H9 (cell line): ENCODE measurements around the gene RANBP3. TPM values are rescaled to one million over a fixed set of nuclear protein-coding genes. Genes with fewer than 3 reads are reported as not detected.

ENCODE experiments used
- DNase-seq: peaks from one replicate; pipeline ENCODE4 v3.0.0-alpha.2; 2017
- H2AFZ ChIP-seq: one replicate; pipeline ENCODE4 v1.6.1; 2013; ENCODE audit warnings: mild to moderate bottlenecking, low read length, control low read depth, moderate library complexity
- H2AK5ac ChIP-seq: 2 replicates; pipeline ENCODE4 v1.6.1; 2013; ENCODE audit warnings: low read length, control low read depth, mixed read lengths; ENCODE audit not compliant: insufficient read length
- H2BK120ac ChIP-seq: one replicate; pipeline ENCODE4 v1.6.1; 2013; ENCODE audit warnings: low read depth, mild to moderate bottlenecking, low read length, control low read depth, inconsistent platforms; ENCODE audit not compliant: poor library complexity, severe bottlenecking
- H2BK12ac ChIP-seq: 2 replicates; pipeline ENCODE4 v1.6.1; 2013; ENCODE audit warnings: low read length, control low read depth, mixed read lengths, low read depth; ENCODE audit not compliant: insufficient read length
- H2BK15ac ChIP-seq: 2 replicates; pipeline ENCODE4 v1.6.1; 2013; ENCODE audit warnings: low read depth, low read length, control low read depth
- H2BK20ac ChIP-seq: one replicate; pipeline ENCODE4 v1.6.1; 2013; ENCODE audit warnings: low read depth, mild to moderate bottlenecking, low read length, control low read depth, inconsistent platforms; ENCODE audit not compliant: poor library complexity, severe bottlenecking
- H2BK5ac ChIP-seq: 2 replicates; pipeline ENCODE4 v1.6.1; 2013; ENCODE audit warnings: low read length, control low read depth, mixed read lengths; ENCODE audit not compliant: insufficient read length
- H3K14ac ChIP-seq: 2 replicates; pipeline ENCODE4 v1.6.1; 2013; ENCODE audit warnings: low read length, control low read depth; ENCODE audit not compliant: insufficient read depth
- H3K18ac ChIP-seq: 2 replicates; pipeline ENCODE4 v1.6.1; 2013; ENCODE audit warnings: low read depth, mild to moderate bottlenecking, mixed read lengths, low read length, control low read depth; ENCODE audit not compliant: insufficient read length
- H3K23ac ChIP-seq: 2 replicates; pipeline ENCODE4 v1.6.1; 2013; ENCODE audit warnings: low read length, control low read depth, mixed read lengths, low read depth; ENCODE audit not compliant: insufficient read length
- H3K23me2 ChIP-seq: 2 replicates; pipeline ENCODE4 v1.6.1; 2013; ENCODE audit warnings: low read depth, mild to moderate bottlenecking, mixed read lengths, low read length, control low read depth; ENCODE audit not compliant: insufficient read length, poor library complexity, severe bottlenecking
- H3K27ac ChIP-seq: 2 replicates; pipeline ENCODE4 v1.5.1; 2013; ENCODE audit warnings: low read length, control low read depth, mixed read lengths, low read depth; ENCODE audit not compliant: insufficient read length
- H3K27me3 ChIP-seq: 2 replicates; pipeline ENCODE4 v1.6.1; 2013; ENCODE audit warnings: low read length, control low read depth, inconsistent platforms; ENCODE audit not compliant: insufficient read depth
- H3K4ac ChIP-seq: 2 replicates; pipeline ENCODE4 v1.6.1; 2013; ENCODE audit warnings: low read depth, mild to moderate bottlenecking, control low read depth, inconsistent platforms, low read length, moderate library complexity
- H3K4me1 ChIP-seq: 2 replicates; pipeline ENCODE4 v1.6.1; 2013; ENCODE audit warnings: low read length, control low read depth, inconsistent platforms; ENCODE audit not compliant: insufficient read depth
- H3K4me2 ChIP-seq: 2 replicates; pipeline ENCODE4 v1.6.1; 2013; ENCODE audit warnings: low read length, control low read depth, mixed read lengths; ENCODE audit not compliant: insufficient read length, insufficient read depth
- H3K56ac ChIP-seq: 2 replicates; pipeline ENCODE4 v1.6.1; 2013; ENCODE audit warnings: low read depth, mild to moderate bottlenecking, mixed read lengths, low read length, control low read depth; ENCODE audit not compliant: insufficient read length
- H3K79me1 ChIP-seq: 2 replicates; pipeline ENCODE4 v1.6.1; 2013; ENCODE audit warnings: low read depth, mild to moderate bottlenecking, moderate library complexity, low read length, control low read depth, inconsistent platforms; ENCODE audit not compliant: insufficient read depth, poor library complexity, severe bottlenecking
- H3K79me2 ChIP-seq: 2 replicates; pipeline ENCODE4 v1.6.1; 2013; ENCODE audit warnings: low read length, control low read depth, inconsistent platforms; ENCODE audit not compliant: insufficient read depth
- H3K9ac ChIP-seq: 2 replicates; pipeline ENCODE4 v1.6.1; 2013; ENCODE audit warnings: low read length, control low read depth, mixed read lengths; ENCODE audit not compliant: insufficient read length; ENCODE audit errors: extremely low read depth
- H3K9me3 ChIP-seq: one replicate; pipeline ENCODE4 v1.6.1; 2013; ENCODE audit warnings: low read depth, low read length, inconsistent platforms; ENCODE audit not compliant: control insufficient read depth
- H3T11ph ChIP-seq: one replicate; pipeline ENCODE4 v1.6.1; 2013; ENCODE audit warnings: mild to moderate bottlenecking, low read length, control low read depth, inconsistent platforms
- H4K20me1 ChIP-seq: one replicate; pipeline ENCODE4 v1.6.1; 2013; ENCODE audit not compliant: control insufficient read depth, insufficient read length, insufficient read depth
- H4K5ac ChIP-seq: 2 replicates; pipeline ENCODE4 v1.6.1; 2013; ENCODE audit warnings: low read depth, mild to moderate bottlenecking, mixed read lengths, low read length, control low read depth; ENCODE audit not compliant: insufficient read length
- H4K8ac ChIP-seq: replicated peaks from 2 replicates; pipeline ENCODE4 v1.6.1; 2013; ENCODE audit warnings: low read length, control low read depth, mixed read lengths, low read depth; ENCODE audit not compliant: insufficient read length
- H4K91ac ChIP-seq: 2 replicates; pipeline ENCODE4 v1.6.1; 2013; ENCODE audit warnings: low read depth, mild to moderate bottlenecking, moderate library complexity, mixed read lengths, low read length, control low read depth; ENCODE audit not compliant: insufficient read length
- H3K27ac Mint-ChIP-seq, 3 experiments: 2 replicates in 2 of 3; 3 replicates in 1 of 3; pipeline ENCODE4 v1.8.0; 2020 to 2021; ENCODE audit warnings: mixed read lengths in 3 of 3, mild to moderate bottlenecking in 1 of 3, moderate library complexity in 1 of 3
- H3K27me3 Mint-ChIP-seq: 2 replicates; pipeline ENCODE4 v1.8.0; 2021; ENCODE audit warnings: low read depth, mild to moderate bottlenecking, moderate library complexity, mixed read lengths
- H3K36me3 Mint-ChIP-seq, 3 experiments: 2 replicates in 2 of 3; 3 replicates in 1 of 3; pipeline ENCODE4 v1.8.0; 2020 to 2021; ENCODE audit warnings: low read depth in 3 of 3, mixed read lengths in 3 of 3; ENCODE audit not compliant: insufficient read depth in 1 of 3
- H3K4me1 Mint-ChIP-seq, 2 experiments: 2 replicates each; pipeline ENCODE4 v1.8.0; 2020; ENCODE audit warnings: mixed read lengths in 2 of 2
- H3K4me3 Mint-ChIP-seq, 2 experiments: 2 replicates in 1 of 2; 3 replicates in 1 of 2; pipeline ENCODE4 v1.8.0; 2020 to 2021; ENCODE audit warnings: mild to moderate bottlenecking in 2 of 2, mixed read lengths in 2 of 2, moderate library complexity in 1 of 2
- H3K9me3 Mint-ChIP-seq, 2 experiments: 2 replicates in 1 of 2; 3 replicates in 1 of 2; pipeline ENCODE4 v1.8.0; 2020; ENCODE audit warnings: mild to moderate bottlenecking in 2 of 2, mixed read lengths in 2 of 2, moderate library complexity in 1 of 2
- CTCF ChIP-seq: fragments of 200-600 bp; sonication (generic); conservative IDR thresholded peaks from 3 replicates; pipeline ENCODE4 v1.8.0; 2021; ENCODE audit warnings: antibody characterized with exemption, mild to moderate bottlenecking
- WGBS: extraction: QIAGEN DNeasy Blood & Tissue Kit; methylation state at CpG from one replicate; pipeline ENCODE4 v1.1.7; 2013; ENCODE audit warnings: missing lambda C conversion rate, low lambda C conversion rate, mixed read lengths; ENCODE audit not compliant: insufficient read length; ENCODE audit errors: extremely low coverage; 5-methylcytosine and 5-hydroxymethylcytosine counted together
- total RNA-seq: library from RNA; stranded (reverse); gene quantifications from 2 replicates; pipeline ENCODE4 v1.2.1, GENCODE V29; 2021

RANBP3 gene
- total RNA-seq, 1 experiment from 2014 or later: 86.5 TPM

DNA sequence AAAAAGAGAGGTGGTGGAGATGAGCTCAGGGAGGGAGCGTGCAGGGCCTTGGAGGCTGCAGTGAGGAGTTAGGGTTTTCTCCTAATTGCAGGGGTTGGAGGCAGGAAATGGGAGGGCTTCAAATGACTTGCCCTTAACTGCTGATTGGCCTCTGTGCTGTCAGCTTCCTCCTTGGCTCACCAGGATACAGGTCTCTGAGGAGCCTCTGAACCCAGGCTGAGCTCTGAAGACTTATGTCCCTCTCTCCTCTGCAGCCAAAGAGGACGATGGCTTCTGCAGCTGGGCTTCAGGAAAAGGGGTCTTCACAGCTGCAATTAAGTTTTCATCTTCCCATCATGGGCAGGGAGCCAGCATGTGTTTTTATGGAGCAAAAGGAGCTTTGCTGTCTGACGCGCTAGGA lies 6.7 kb upstream of the RANBP3 start:
- no CpG with 5 or more reads among the region's 4 CpGs for WGBS
- Histone ChIP-seq H3K23ac (no peak overlapping the region), H3K27me3 (no peaks in the 10 kb centered on the region), H2BK20ac (no peak overlapping the region), H2BK12ac (no peak overlapping the region), H3K18ac (no peak overlapping the region), H3K79me1 (no peaks in the 10 kb centered on the region), H3K9me3 (no peaks in the 10 kb centered on the region), H3K27ac (no peak overlapping the region), H3K56ac (no peak overlapping the region), H2AK5ac (no peak overlapping the region), H3K4me2 (no peak overlapping the region), H3K23me2 (no peaks in the 10 kb centered on the region), H3T11ph (no peak overlapping the region), H4K20me1 (no peaks in the 10 kb centered on the region), H3K4me1 (no peaks in the 10 kb centered on the region; the same call in 1 of the 2 replicates), H2BK15ac (no peak overlapping the region), H2BK120ac (no peak overlapping the region), H3K9ac (no peak overlapping the region), H3K79me2 (no peaks in the 10 kb centered on the region), H4K8ac (no peak overlapping the region), H4K5ac (no peak overlapping the region), H4K91ac (no peak overlapping the region), H3K4ac (no peak overlapping the region), H3K14ac (no peak overlapping the region), H2AFZ (no peak overlapping the region), H2BK5ac (no peak overlapping the region)
- Mint-ChIP-seq H3K27ac (no peak overlapping the region), H3K4me3 (no peak overlapping the region), H3K9me3 (no peaks in the 10 kb centered on the region; a peak in 1 of 5 replicates), H3K27me3 (peaks cover 18% of the 10 kb centered on the region), H3K36me3 (no peaks in the 10 kb centered on the region; a peak in 2 of 7 replicates), H3K4me1 (peaks cover 17 to 23% of the 10 kb centered on the region in 2 experiments)
- no peak for DNase-seq
- TF ChIP-seq CTCF: no peak
